ENCODE measurements around the gene FILIP1L.
A peak's percentile ranks its signal among the peaks of the same experiment; 100 is the strongest.
"Not testable (repeated sequence)": the region's sequence is repeated elsewhere in the genome, so short reads cannot be mapped to it uniquely, and the experiment has no call there.

Gene FILIP1L

GRCh38 chr3:99843590-99844258, 270.6 kb downstream of the FILIP1L start:
- DNase-seq (ENCODE audit: low read depth, low spot score) = no peak

GRCh38 chr3:99842826-99843589, 271.3 kb downstream of the FILIP1L start:
- no peak for DNase-seq (ENCODE audit: low read depth, low spot score)

GRCh38 chr3:99841949-99842348, 272.4 kb downstream of the FILIP1L start:
- not testable (repeated sequence) for DNase-seq (ENCODE audit: low read depth, low spot score)

GRCh38 chr3:99839613-99840012, 274.7 kb downstream of the FILIP1L start:
- DNase-seq (ENCODE audit: low read depth, low spot score) = no peak

GRCh38 chr3:99838755-99839154, 275.5 kb downstream of the FILIP1L start:
- no peak for DNase-seq (ENCODE audit: low read depth, low spot score)

- no peak for DNase-seq (ENCODE audit: low read depth, low spot score)
Observed at GRCh38 chr3:99837715-99838114, 276.6 kb downstream of the FILIP1L start.

GRCh38 chr3:99836681-99837080, 277.6 kb downstream of the FILIP1L start:
- no peak for DNase-seq (ENCODE audit: low read depth, low spot score)

GRCh38 chr3:99834211-99834957, 279.9 kb downstream of the FILIP1L start:
- no peak for DNase-seq (ENCODE audit: low read depth, low spot score)

GRCh38 chr3:99833617-99834205, 280.6 kb downstream of the FILIP1L start:
- no peak for DNase-seq (ENCODE audit: low read depth, low spot score)

- DNase-seq (ENCODE audit: low read depth, low spot score) = no peak
Observed at GRCh38 chr3:99829844-99830243, 284.5 kb downstream of the FILIP1L start.

GRCh38 chr3:99825004-99825640, 289.2 kb downstream of the FILIP1L start:
- DNase-seq (ENCODE audit: low read depth, low spot score) = no peak

- DNase-seq (ENCODE audit: low read depth, low spot score) = peak; percentile 30
Observed at GRCh38 chr3:99823723-99824711, 290.3 kb downstream of the FILIP1L start.

- no peak for DNase-seq (ENCODE audit: low read depth, low spot score)
Observed at GRCh38 chr3:99818818-99819217, 295.5 kb downstream of the FILIP1L start.

- peak; percentile 95 for DNase-seq (ENCODE audit: low read depth, low spot score)
Observed at GRCh38 chr3:99817437-99818240, 296.7 kb downstream of the FILIP1L start, which contains the start of gene CMSS1. TSS of gene CMSS1 (plus strand) at chr3:99817862.

- DNase-seq (ENCODE audit: low read depth, low spot score) = no peak
Observed at GRCh38 chr3:99817047-99817436, 297.3 kb downstream of the FILIP1L start.

GRCh38 chr3:99810403-99810802, 303.9 kb downstream of the FILIP1L start:
- no peak for DNase-seq (ENCODE audit: low read depth, low spot score)

- no peak for DNase-seq (ENCODE audit: low read depth, low spot score)
Observed at GRCh38 chr3:99809565-99809964, 304.7 kb downstream of the FILIP1L start.

- DNase-seq (ENCODE audit: low read depth, low spot score) = peak; percentile 74
Observed at GRCh38 chr3:99808163-99808794, 306.0 kb downstream of the FILIP1L start.

- DNase-seq (ENCODE audit: low read depth, low spot score) = no peak
Observed at GRCh38 chr3:99805160-99805559, 309.1 kb downstream of the FILIP1L start.
